NT2/D1 (cell line): ENCODE results near the gene ACSM2A.
"Not testable (repeated sequence)": the region's sequence is repeated elsewhere in the genome, so short reads cannot be mapped to it uniquely, and the experiment has no call there.

ENCODE experiments used
- YY1 ChIP-seq: IDR thresholded peaks from 2 replicates; pipeline ENCODE4 v1.6.1; 2011; ENCODE audit not compliant: insufficient read length, insufficient read depth
- ZNF274 ChIP-seq: IDR thresholded peaks from 2 replicates; pipeline ENCODE4 v1.6.1; 2011; ENCODE audit warnings: mild to moderate bottlenecking, low read depth, low read length

GRCh38 chr16:20469930-20470329 lies 18.6 kb downstream of the ACSM2A start:
- TF ChIP-seq ZNF274, YY1: not testable (repeated sequence)
